Panc1 (cell line): ENCODE measurements around the gene CSNK2A2. TPM values are rescaled to one million over a fixed set of nuclear protein-coding genes. Genes with fewer than 3 reads are reported as not detected.

Experiments
- ATAC-seq: fragments of 200-7000 bp; cut with Tn5 transposase; 2 replicates; pipeline ENCODE4 v1.9.1; 2020; ENCODE audit warnings: mild to moderate bottlenecking, moderate library complexity
- BruUV-seq: library from RNA; stranded (reverse); fragments of 400-500 nt; replicated peaks from 2 replicates; lab custom pipeline; 2021; lab: Mats Ljungman, UMichigan
- CTCF ChIA-PET: fragments of 300-600 bp; sonication (Branson Sonifier 250); formaldehyde crosslinking; loops from one replicate; lab custom pipeline; 2022; ENCODE audit warnings: antibody characterized with exemption; lab: Charles Lee
- POLR2A ChIA-PET: fragments of 300-600 bp; sonication (Branson Sonifier 250); formaldehyde crosslinking; loops from one replicate; lab custom pipeline; 2022; ENCODE audit warnings: antibody characterized with exemption; lab: Charles Lee
- DNase-seq: peaks from one replicate; pipeline ENCODE4 v3.0.0-alpha.2; 2010; ENCODE audit warnings: low read depth, low spot score
- H3K27ac ChIP-seq: 2 replicates; pipeline ENCODE4 v1.5.1; 2011; ENCODE audit warnings: mild to moderate bottlenecking, low read length, inconsistent platforms
- H3K27me3 ChIP-seq: fragments of 200-500 bp; sonication (Bioruptor generic); 2 replicates; pipeline ENCODE4 v1.6.0; 2014; ENCODE audit warnings: low read length, inconsistent platforms; ENCODE audit not compliant: control insufficient read depth, insufficient read depth
- H3K36me3 ChIP-seq: fragments of 200-500 bp; sonication (Bioruptor generic); 2 replicates; pipeline ENCODE4 v1.5.1; 2014; ENCODE audit warnings: inconsistent platforms, mild to moderate bottlenecking, low read length, moderate library complexity; ENCODE audit not compliant: control insufficient read depth, insufficient read depth
- H3K4me1 ChIP-seq: 2 replicates; pipeline ENCODE4 v1.5.1; 2011; ENCODE audit warnings: inconsistent platforms, mild to moderate bottlenecking, low read length, moderate library complexity; ENCODE audit not compliant: control insufficient read depth, insufficient read depth
- H3K4me3 ChIP-seq, 2 experiments: 2 replicates each; pipeline ENCODE4 v1.5.1; 2011 to 2012; ENCODE audit warnings: low read depth in 2 of 2, low read length in 2 of 2, mild to moderate bottlenecking in 2 of 2, inconsistent platforms in 1 of 2, moderate library complexity in 1 of 2
- H3K9me3 ChIP-seq: fragments of 200-500 bp; sonication (Bioruptor generic); 2 replicates; pipeline ENCODE4 v1.5.1; 2014; ENCODE audit warnings: low read depth, mild to moderate bottlenecking, inconsistent platforms, low read length, moderate library complexity; ENCODE audit not compliant: control insufficient read depth, insufficient read depth
- POLR2AphosphoS5 ChIP-seq: IDR thresholded peaks from 2 replicates; pipeline ENCODE4 v1.6.1; 2012; ENCODE audit warnings: mild to moderate bottlenecking, low read depth, low read length, moderate library complexity
- SIN3A ChIP-seq: IDR thresholded peaks from 2 replicates; pipeline ENCODE4 v1.6.1; 2012; ENCODE audit warnings: low read depth, mild to moderate bottlenecking, low read length, moderate library complexity, borderline replicate concordance; ENCODE audit not compliant: insufficient read depth
- TCF7L2 ChIP-seq: IDR thresholded peaks from 2 replicates; pipeline ENCODE4 v1.6.1; 2011; ENCODE audit warnings: mild to moderate bottlenecking, low read depth, low read length, inconsistent platforms
- in situ Hi-C: cut with HindIII; loops from 2 replicates; pipeline ENCODE4 v1.10.0; 2016; ENCODE audit warnings: low sequenced_read_pairs, low pct_unique_long_range_greater_than_20kb
- intact Hi-C: fragments of 100-400 bp; cut with micrococcal nuclease; formaldehyde crosslinking; loops from one replicate; pipeline ENCODE4 v1.10.0; 2022; ENCODE audit not compliant: unreplicated experiment
- total RNA-seq: library from RNA; stranded (reverse); gene quantifications from one replicate; pipeline ENCODE4 v1.2.1, GENCODE V29; 2021; ENCODE audit not compliant: unreplicated experiment
- TF ChIP-seq, protein P1 (sequence below): fragments of 450-650 bp; IDR thresholded peaks from 2 replicates; pipeline ENCODE4 v1.5.1; 2017; ENCODE audit warnings: mild to moderate bottlenecking
- TF ChIP-seq, protein P2 (sequence below), 2 experiments: IDR thresholded peaks; 2 replicates each; pipeline ENCODE4 v1.6.1; 2011 to 2012; ENCODE audit warnings: low read depth in 2 of 2, control low read depth in 1 of 2, low read length in 1 of 2, mild to moderate bottlenecking in 1 of 2, moderate library complexity in 1 of 2; ENCODE audit not compliant: insufficient read depth in 1 of 2

Gene CSNK2A2
- total RNA-seq, 1 experiment from 2014 or later: 60.9 TPM

DNA sequence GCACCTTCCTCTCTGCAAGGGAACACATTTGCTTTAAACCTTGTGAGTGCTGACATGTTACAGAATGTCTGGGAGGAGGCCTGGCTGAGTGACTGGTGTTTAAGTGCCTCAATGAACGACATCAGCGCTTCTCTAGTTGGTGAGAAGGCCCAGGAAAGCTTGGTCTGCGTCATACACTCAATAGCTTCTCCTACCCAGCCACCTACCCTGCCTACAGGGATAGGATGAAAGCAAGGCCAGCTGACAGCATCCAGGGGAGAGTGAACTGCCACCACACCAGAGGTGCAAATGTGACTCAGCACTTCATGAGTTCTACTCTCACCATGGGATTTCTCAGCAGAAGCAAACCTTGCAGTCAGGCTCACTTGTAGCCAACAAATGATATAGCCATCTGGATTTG is 37.1 kb downstream of the CSNK2A2 start:
- ATAC-seq: no peak
- in situ Hi-C loops: no loop called here
- ChIA-PET POLR2A (no interaction called here), CTCF (no interaction called here)
- Histone ChIP-seq H3K4me1 (no peaks in the 10 kb centered on the region), H3K36me3 (peaks cover 33% of the 10 kb centered on the region), H3K27ac (no peak overlapping the region), H3K9me3 (no peaks in the 10 kb centered on the region), H3K27me3 (no peaks in the 10 kb centered on the region), H3K4me3 (no peak overlapping the region)
- intact Hi-C loops: no loop called here
- BruUV-seq: no TSS peak
- no peak for DNase-seq
- TF ChIP-seq, protein P1, sequence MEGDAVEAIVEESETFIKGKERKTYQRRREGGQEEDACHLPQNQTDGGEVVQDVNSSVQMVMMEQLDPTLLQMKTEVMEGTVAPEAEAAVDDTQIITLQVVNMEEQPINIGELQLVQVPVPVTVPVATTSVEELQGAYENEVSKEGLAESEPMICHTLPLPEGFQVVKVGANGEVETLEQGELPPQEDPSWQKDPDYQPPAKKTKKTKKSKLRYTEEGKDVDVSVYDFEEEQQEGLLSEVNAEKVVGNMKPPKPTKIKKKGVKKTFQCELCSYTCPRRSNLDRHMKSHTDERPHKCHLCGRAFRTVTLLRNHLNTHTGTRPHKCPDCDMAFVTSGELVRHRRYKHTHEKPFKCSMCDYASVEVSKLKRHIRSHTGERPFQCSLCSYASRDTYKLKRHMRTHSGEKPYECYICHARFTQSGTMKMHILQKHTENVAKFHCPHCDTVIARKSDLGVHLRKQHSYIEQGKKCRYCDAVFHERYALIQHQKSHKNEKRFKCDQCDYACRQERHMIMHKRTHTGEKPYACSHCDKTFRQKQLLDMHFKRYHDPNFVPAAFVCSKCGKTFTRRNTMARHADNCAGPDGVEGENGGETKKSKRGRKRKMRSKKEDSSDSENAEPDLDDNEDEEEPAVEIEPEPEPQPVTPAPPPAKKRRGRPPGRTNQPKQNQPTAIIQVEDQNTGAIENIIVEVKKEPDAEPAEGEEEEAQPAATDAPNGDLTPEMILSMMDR: no peak
- TF ChIP-seq SIN3A (no peak), TCF7L2 (no peak), POLR2AphosphoS5 (no peak)
- TF ChIP-seq, protein P2, sequence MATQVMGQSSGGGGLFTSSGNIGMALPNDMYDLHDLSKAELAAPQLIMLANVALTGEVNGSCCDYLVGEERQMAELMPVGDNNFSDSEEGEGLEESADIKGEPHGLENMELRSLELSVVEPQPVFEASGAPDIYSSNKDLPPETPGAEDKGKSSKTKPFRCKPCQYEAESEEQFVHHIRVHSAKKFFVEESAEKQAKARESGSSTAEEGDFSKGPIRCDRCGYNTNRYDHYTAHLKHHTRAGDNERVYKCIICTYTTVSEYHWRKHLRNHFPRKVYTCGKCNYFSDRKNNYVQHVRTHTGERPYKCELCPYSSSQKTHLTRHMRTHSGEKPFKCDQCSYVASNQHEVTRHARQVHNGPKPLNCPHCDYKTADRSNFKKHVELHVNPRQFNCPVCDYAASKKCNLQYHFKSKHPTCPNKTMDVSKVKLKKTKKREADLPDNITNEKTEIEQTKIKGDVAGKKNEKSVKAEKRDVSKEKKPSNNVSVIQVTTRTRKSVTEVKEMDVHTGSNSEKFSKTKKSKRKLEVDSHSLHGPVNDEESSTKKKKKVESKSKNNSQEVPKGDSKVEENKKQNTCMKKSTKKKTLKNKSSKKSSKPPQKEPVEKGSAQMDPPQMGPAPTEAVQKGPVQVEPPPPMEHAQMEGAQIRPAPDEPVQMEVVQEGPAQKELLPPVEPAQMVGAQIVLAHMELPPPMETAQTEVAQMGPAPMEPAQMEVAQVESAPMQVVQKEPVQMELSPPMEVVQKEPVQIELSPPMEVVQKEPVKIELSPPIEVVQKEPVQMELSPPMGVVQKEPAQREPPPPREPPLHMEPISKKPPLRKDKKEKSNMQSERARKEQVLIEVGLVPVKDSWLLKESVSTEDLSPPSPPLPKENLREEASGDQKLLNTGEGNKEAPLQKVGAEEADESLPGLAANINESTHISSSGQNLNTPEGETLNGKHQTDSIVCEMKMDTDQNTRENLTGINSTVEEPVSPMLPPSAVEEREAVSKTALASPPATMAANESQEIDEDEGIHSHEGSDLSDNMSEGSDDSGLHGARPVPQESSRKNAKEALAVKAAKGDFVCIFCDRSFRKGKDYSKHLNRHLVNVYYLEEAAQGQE (IDR thresholded peaks at IDR 0.05; ENCODE audit: insufficient read depth in 1 of 2, low read depth in 2 of 2, low read length in 1 of 2): no peak

DNA sequence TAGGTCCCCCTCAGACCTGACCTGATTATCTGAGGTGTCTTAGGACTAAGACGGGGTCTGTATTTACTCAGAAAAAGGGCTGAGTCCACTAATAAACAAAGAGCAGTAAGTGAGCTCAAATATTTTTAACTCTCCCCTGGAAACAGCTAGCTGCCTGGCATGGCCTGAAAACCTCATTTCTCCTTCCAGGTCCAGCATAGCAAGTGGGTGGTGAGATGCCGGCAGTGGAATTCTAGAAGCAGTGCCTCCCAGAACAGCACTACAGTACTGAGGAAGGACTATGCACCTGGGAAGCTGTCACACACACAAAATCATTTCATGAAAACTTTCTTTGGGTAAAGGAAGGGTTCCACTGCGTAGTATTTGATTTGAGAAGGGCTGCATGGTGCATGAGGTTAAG is 39.2 kb downstream of the CSNK2A2 start:
- Histone ChIP-seq H3K27me3 (no peaks in the 10 kb centered on the region), H3K36me3 (peaks cover 17% of the 10 kb centered on the region; the same call in 1 of the 2 replicates), H3K4me3 (no peak overlapping the region), H3K27ac (no peak overlapping the region), H3K9me3 (no peaks in the 10 kb centered on the region), H3K4me1 (no peaks in the 10 kb centered on the region)
- no TSS peak for BruUV-seq
- ATAC-seq: no peak
- CTCF ChIA-PET: no interaction called here
- in situ Hi-C loops (no loop called here), intact Hi-C loops (no loop called here)
- TF ChIP-seq, protein P2 (IDR thresholded peaks at IDR 0.05; ENCODE audit: insufficient read depth in 1 of 2, low read depth in 2 of 2, low read length in 1 of 2): no peak
- TF ChIP-seq SIN3A (no peak), TCF7L2 (no peak), POLR2AphosphoS5 (no peak)
- TF ChIP-seq, protein P1: no peak
- DNase-seq: no peak
- POLR2A ChIA-PET: no interaction called here
